Epithelial cell of esophagus (primary cell): ENCODE results near the gene C5orf47.
"Not testable (repeated sequence)": the region's sequence is repeated elsewhere in the genome, so short reads cannot be mapped to it uniquely, and the experiment has no call there.

Experiments
- DNase-seq: peaks from one replicate; pipeline ENCODE4 v3.0.0; 2010; ENCODE audit warnings: low read depth
- H3K4me3 ChIP-seq: 2 replicates; pipeline ENCODE4 v1.5.1; 2011; ENCODE audit warnings: mild to moderate bottlenecking, low read length, control low read depth
- CTCF ChIP-seq: IDR thresholded peaks from 2 replicates; pipeline ENCODE4 v1.5.1; 2011; ENCODE audit warnings: low read depth, mild to moderate bottlenecking, low read length, control low read depth, inconsistent platforms; ENCODE audit not compliant: insufficient read depth; ENCODE audit errors: missing control alignments

The C5orf47 gene

GRCh38 chr5:174000076-174000475, 11.1 kb downstream of the C5orf47 start:
- no peak for TF ChIP-seq CTCF
- no peak for DNase-seq
- no peak overlapping the region for H3K4me3 ChIP-seq

GRCh38 chr5:174003795-174004194, 14.8 kb downstream of the C5orf47 start:
- TF ChIP-seq CTCF = no peak
- H3K4me3 ChIP-seq = no peak overlapping the region
- DNase-seq = peak; percentile 4

- no peak overlapping the region for H3K4me3 ChIP-seq
- DNase-seq = no peak
- TF ChIP-seq CTCF = no peak
Observed at GRCh38 chr5:174008922-174009321, 20.0 kb downstream of the C5orf47 start.

GRCh38 chr5:174010365-174010764, 21.4 kb downstream of the C5orf47 start:
- no peak for DNase-seq
- no peak overlapping the region for H3K4me3 ChIP-seq
- TF ChIP-seq CTCF = no peak

- no peak for DNase-seq
- no peak overlapping the region for H3K4me3 ChIP-seq
- no peak for TF ChIP-seq CTCF
Observed at GRCh38 chr5:174011441-174011840, 22.5 kb downstream of the C5orf47 start.

- peak; percentile 60 for DNase-seq
- TF ChIP-seq CTCF = peak; percentile 42
Observed at GRCh38 chr5:174020069-174020927, 31.3 kb downstream of the C5orf47 start.

GRCh38 chr5:174020928-174021304, 31.9 kb downstream of the C5orf47 start:
- no peak for DNase-seq
- no peak overlapping the region for H3K4me3 ChIP-seq
- no peak for TF ChIP-seq CTCF

More at GRCh38 chr5:174020069-174020927, 31.3 kb downstream of the C5orf47 start:
- H3K4me3 ChIP-seq = not testable (repeated sequence)
